Left colon (tissue), 2 donors: ENCODE results near the gene MKLN1. TPM values are rescaled to one million over a fixed set of nuclear protein-coding genes. Genes with fewer than 3 reads are reported as not detected.
"Not testable (repeated sequence)": the region's sequence is repeated elsewhere in the genome, so short reads cannot be mapped to it uniquely, and the experiment has no call there.

Experiments used
- ATAC-seq: fragments of 200-7000 bp; cut with Tn5 transposase; one replicate; pipeline ENCODE4 v1.9.1; 2020; ENCODE audit warnings: mild to moderate bottlenecking, moderate library complexity
- DNase-seq, 2 donors: peaks; one replicate each; pipeline ENCODE4 v3.0.0-alpha.2; 2020
- intact Hi-C, 2 donors: fragments of 100-400 bp; cut with DNase I in 1 of 2; cut with micrococcal nuclease in 1 of 2; formaldehyde crosslinking; loops; one replicate each; pipeline versions ENCODE4 v1.11.2 to v1.14.0; 2022; cut with DNase I, micrococcal nuclease
- total RNA-seq, 2 donors: library from RNA; stranded (reverse); fragmentation: NEBNext Ultra II Directional; extraction: Animal tissue kit (Norgen Biotek cat#: 25700); gene quantifications; one replicate each; pipeline ENCODE4 v1.2.1, GENCODE V29; 2021
- donor health status: DM: no; HTN: no; CAD: no.
- donor health status: DM: yes; HTN: yes; CAD: no.

The MKLN1 gene
- total RNA-seq, 2 donors from 2014 or later: 38.7 to 57.7 TPM

GRCh38 chr7:131504157-131504899 lies 176.7 kb downstream of the MKLN1 start:
- ATAC-seq: no peak

GRCh38 chr7:131505037-131505620 lies 177.5 kb downstream of the MKLN1 start:
- not testable (repeated sequence) for ATAC-seq, DNase-seq
- intact Hi-C loops: loop anchor here in 1 of 2 donors (10.0 kb wide), 1 partner anchor 150 kb away; no protein-coding TSS in a partner anchor

More at GRCh38 chr7:131504157-131504899, 176.7 kb downstream of the MKLN1 start:
- intact Hi-C loops: loop anchor here in 1 of 2 donors (10.0 kb wide), 1 partner anchor 150 kb away; no protein-coding TSS in a partner anchor
- no peak for DNase-seq

- ATAC-seq: no peak
- DNase-seq: no peak
- intact Hi-C loops: loop anchor here (2.0 to 10.0 kb wide), 2 partner anchors 149 kb away; no protein-coding TSS in a partner anchor
Observed at GRCh38 chr7:131505636-131506557, 178.2 kb downstream of the MKLN1 start.

- ATAC-seq: peak; percentile 39
- no peak for DNase-seq
- intact Hi-C loops: loop anchor here (2.0 to 10.0 kb wide), 2 partner anchors 148 kb away; no protein-coding TSS in a partner anchor
Observed at GRCh38 chr7:131506597-131506996, 178.9 kb downstream of the MKLN1 start.

- DNase-seq (peak; percentile 73 to 91), ATAC-seq (peak; percentile 86)
- intact Hi-C loops: loop anchor here (2.0 to 10.0 kb wide), 2 partner anchors 147 kb away; no protein-coding TSS in a partner anchor
Observed at GRCh38 chr7:131507592-131508331, 180.1 kb downstream of the MKLN1 start.

GRCh38 chr7:131508754-131509486 lies 181.2 kb downstream of the MKLN1 start:
- ATAC-seq (no peak), DNase-seq (no peak)
- intact Hi-C loops: loop anchor here in 1 of 2 donors (10.0 kb wide), 1 partner anchor 146 kb away; no protein-coding TSS in a partner anchor

GRCh38 chr7:131509781-131510180 lies 182.1 kb downstream of the MKLN1 start:
- DNase-seq (no peak), ATAC-seq (no peak)
- intact Hi-C loops: loop anchor here in 1 of 2 donors (10.0 kb wide), 1 partner anchor 145 kb away; no protein-coding TSS in a partner anchor

GRCh38 chr7:131511071-131511470 lies 183.4 kb downstream of the MKLN1 start:
- intact Hi-C loops: no loop called here
- ATAC-seq (no peak), DNase-seq (no peak)

GRCh38 chr7:131511774-131512535 lies 184.3 kb downstream of the MKLN1 start:
- intact Hi-C loops: no loop called here
- DNase-seq: no peak
- no peak for ATAC-seq

GRCh38 chr7:131513245-131514061 lies 185.8 kb downstream of the MKLN1 start:
- intact Hi-C loops: no loop called here
- peak; percentile 69 to 81 for DNase-seq
- ATAC-seq: peak; percentile 99

GRCh38 chr7:131515471-131515870 lies 187.8 kb downstream of the MKLN1 start:
- ATAC-seq, intact Hi-C loops, DNase-seq: not testable (repeated sequence)

GRCh38 chr7:131517218-131517923 lies 189.7 kb downstream of the MKLN1 start:
- intact Hi-C loops: no loop called here
- ATAC-seq (no peak), DNase-seq (no peak)

- ATAC-seq (no peak), DNase-seq (no peak)
- intact Hi-C loops: no loop called here
Observed at GRCh38 chr7:131518626-131519025, 190.9 kb downstream of the MKLN1 start.

GRCh38 chr7:131521651-131522163 lies 194.0 kb downstream of the MKLN1 start:
- intact Hi-C loops: no loop called here
- ATAC-seq (peak; percentile 77), DNase-seq (peak; percentile 77 to 80)

- DNase-seq (no peak), ATAC-seq (no peak)
- intact Hi-C loops: no loop called here
Observed at GRCh38 chr7:131522325-131522930, 194.8 kb downstream of the MKLN1 start.
